Retinal pigment epithelial cell (primary cell): Measurements from ENCODE around the gene NFIC.

Experiments used
- DNase-seq: peaks from one replicate; pipeline ENCODE4 v3.0.0-alpha.2; 2010; ENCODE audit warnings: low read depth
- H3K4me3 ChIP-seq: 2 replicates; pipeline ENCODE4 v1.5.1; 2011; ENCODE audit warnings: mild to moderate bottlenecking, low read length, control low read depth, moderate library complexity
- TF ChIP-seq, protein P1 (sequence below): conservative IDR thresholded peaks from 2 replicates; pipeline ENCODE4 v1.5.1; 2011; ENCODE audit warnings: low read depth, low read length, control low read depth, inconsistent platforms

The NFIC gene

DNA sequence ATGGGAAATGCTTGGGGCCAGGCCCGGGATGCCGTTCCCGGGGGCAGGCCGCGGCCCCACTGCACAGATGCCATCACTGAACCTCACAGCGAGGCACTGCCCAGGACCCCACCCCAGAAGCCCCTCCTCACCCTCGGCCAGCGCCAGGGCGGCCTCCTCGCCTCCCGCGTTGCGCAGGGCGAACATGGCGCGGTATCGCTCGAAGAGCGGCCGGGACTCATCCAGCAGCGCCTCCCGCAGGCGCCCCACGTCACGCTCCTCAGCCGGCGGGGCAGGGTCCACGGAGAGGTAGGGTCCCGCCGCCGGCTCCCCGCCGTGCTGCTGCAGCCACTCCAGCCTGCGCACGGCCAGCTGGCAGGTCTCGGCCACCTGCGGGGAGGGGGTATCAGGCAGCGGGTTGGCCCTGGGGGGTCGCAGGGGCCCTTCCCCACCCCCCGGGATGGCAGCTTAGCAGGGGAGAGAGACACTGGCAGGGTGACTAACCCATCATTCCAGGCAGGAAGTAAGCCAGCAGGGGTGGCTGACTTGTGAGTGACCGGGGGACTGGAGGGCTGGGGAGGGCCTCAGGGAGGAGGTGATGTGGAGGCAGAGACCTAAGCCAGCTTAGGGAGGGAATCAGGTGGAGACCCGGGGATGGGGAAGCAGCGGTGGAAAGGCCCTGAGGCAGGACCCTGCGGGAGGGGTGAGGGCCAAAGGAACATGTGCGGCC is 125.9 kb downstream of the NFIC start:
- TF ChIP-seq, protein P1, sequence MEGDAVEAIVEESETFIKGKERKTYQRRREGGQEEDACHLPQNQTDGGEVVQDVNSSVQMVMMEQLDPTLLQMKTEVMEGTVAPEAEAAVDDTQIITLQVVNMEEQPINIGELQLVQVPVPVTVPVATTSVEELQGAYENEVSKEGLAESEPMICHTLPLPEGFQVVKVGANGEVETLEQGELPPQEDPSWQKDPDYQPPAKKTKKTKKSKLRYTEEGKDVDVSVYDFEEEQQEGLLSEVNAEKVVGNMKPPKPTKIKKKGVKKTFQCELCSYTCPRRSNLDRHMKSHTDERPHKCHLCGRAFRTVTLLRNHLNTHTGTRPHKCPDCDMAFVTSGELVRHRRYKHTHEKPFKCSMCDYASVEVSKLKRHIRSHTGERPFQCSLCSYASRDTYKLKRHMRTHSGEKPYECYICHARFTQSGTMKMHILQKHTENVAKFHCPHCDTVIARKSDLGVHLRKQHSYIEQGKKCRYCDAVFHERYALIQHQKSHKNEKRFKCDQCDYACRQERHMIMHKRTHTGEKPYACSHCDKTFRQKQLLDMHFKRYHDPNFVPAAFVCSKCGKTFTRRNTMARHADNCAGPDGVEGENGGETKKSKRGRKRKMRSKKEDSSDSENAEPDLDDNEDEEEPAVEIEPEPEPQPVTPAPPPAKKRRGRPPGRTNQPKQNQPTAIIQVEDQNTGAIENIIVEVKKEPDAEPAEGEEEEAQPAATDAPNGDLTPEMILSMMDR = no peak
- no peak for DNase-seq
- H3K4me3 ChIP-seq = no peak overlapping the region

DNA sequence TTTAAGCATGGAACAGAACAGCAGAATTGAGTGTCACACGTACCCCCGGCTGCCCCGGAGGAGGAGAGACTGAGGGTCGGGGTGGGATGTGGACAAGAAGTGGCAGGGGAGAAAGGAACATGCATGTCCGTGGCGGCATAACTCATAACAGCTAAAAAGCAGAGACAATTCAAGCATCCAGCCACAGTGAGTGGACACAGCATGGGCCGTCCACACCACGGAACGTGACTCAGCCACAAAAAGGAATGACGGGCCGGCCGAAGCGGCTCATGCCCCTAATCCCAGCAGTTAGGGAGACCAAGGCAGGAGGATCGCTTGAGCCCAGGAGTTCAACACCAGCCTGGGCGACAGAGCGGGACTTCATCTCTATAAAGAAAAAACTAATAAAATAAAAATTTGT is 126.5 kb downstream of the NFIC start:
- H3K4me3 ChIP-seq = no peak overlapping the region
- DNase-seq = no peak
- TF ChIP-seq, protein P1 = no peak

- DNase-seq = no peak
- no peak overlapping the region for H3K4me3 ChIP-seq
- TF ChIP-seq, protein P1 = no peak
Measured at GRCh38 chr19:3493651-3494050, 127.3 kb downstream of the NFIC start.

- TF ChIP-seq, protein P1 = no peak
- DNase-seq = peak; percentile 34
- no peak overlapping the region for H3K4me3 ChIP-seq
Measured at GRCh38 chr19:3494051-3494450, 127.7 kb downstream of the NFIC start.

DNA sequence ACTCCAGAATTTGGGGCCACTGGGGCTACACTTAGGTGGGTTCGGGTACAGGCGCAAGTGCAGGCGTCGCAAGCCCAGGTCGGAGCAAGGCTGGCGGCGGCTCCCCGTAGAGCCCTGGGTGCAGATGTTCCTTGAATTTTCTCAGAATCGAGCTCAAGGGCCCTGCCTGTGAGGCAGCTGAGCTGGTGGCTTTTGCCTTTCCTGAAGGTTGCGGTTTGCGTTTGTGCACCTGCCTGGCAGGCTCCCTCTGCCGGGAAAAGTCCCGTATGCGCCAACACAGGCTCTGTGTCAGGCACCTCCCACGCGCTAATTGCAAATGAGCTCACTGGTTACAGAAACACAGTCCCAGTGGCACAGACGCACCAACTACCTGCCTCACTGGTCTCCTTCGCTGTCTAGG is 128.2 kb downstream of the NFIC start:
- H3K4me3 ChIP-seq = no peak overlapping the region
- TF ChIP-seq, protein P1 = no peak
- no peak for DNase-seq

DNA sequence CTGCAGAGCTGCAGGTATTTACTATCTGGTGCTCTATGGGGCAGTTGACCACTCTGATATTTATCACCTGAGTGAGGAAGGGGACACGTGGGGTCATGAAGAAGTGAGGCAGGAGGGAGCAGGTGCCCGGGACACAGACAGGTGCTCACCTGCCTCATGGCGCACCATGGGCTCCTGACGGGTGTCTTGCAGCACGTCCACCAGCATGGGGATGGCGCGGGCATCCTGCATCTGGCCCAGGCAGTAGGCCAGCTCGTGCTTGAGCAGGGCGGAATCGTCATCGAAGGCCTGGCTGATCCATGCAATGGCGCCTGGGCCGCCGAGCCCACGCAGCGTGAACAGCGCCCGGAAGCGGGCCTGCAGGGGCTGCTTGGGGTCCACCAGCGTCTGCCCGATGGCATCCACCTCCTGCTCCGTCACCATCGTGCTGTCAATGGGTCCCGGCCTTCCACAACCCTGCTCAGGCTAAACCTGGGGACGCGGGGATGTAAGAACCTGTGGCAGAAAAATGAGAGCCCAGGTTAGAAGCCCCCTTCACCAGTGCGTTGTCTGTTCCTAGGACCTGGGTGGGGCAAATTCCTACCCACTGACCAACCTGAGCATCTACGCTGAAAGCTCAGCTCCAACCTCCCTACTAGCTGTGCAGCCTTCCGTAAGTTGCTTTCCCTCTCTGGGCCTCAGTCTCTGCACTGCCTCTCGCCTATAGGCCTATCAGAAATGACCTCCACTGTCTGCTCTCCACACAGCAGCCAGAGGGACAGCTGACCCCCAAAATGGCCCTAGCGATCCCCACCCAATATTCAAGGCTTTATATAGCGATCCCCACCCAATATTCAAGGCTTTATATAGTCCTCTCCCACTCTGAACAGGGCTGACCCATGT is 130.2 kb downstream of the NFIC start:
- no peak overlapping the region for H3K4me3 ChIP-seq
- no peak for DNase-seq
- TF ChIP-seq, protein P1 = no peak
